Trophoblast cell (in vitro differentiated cells and primary cell): ENCODE results near the gene TBC1D19.

Experiments
- DNase-seq, 2 donors: peaks; one replicate each; pipeline ENCODE4 v3.0.0-alpha.2; 2016
- H2AFZ ChIP-seq: 2 replicates; pipeline ENCODE4 v1.6.1; 2013; ENCODE audit warnings: low read length, moderate library complexity, mild to moderate bottlenecking; ENCODE audit not compliant: insufficient read depth, poor library complexity
- H2AK5ac ChIP-seq: 2 replicates; pipeline ENCODE4 v1.6.1; 2013; ENCODE audit warnings: mild to moderate bottlenecking, low read length
- H2BK120ac ChIP-seq: 2 replicates; pipeline ENCODE4 v1.6.1; 2013; ENCODE audit warnings: low read length, mild to moderate bottlenecking, moderate library complexity; ENCODE audit not compliant: insufficient read depth, poor library complexity
- H2BK12ac ChIP-seq: 2 replicates; pipeline ENCODE4 v1.6.1; 2013; ENCODE audit warnings: mild to moderate bottlenecking, low read length, moderate library complexity
- H2BK5ac ChIP-seq: 2 replicates; pipeline ENCODE4 v1.6.1; 2013; ENCODE audit warnings: low read length, low read depth, moderate library complexity, mild to moderate bottlenecking; ENCODE audit not compliant: poor library complexity
- H3K14ac ChIP-seq: 2 replicates; pipeline ENCODE4 v1.6.1; 2013; ENCODE audit warnings: mild to moderate bottlenecking, low read length
- H3K18ac ChIP-seq: 2 replicates; pipeline ENCODE4 v1.6.1; 2013; ENCODE audit warnings: mild to moderate bottlenecking, low read length
- H3K23ac ChIP-seq: 2 replicates; pipeline ENCODE4 v1.6.1; 2013; ENCODE audit warnings: low read length
- H3K27ac ChIP-seq: 2 replicates; pipeline ENCODE4 v1.5.1; 2013; ENCODE audit warnings: low read depth, mild to moderate bottlenecking, inconsistent platforms, low read length, moderate library complexity
- H3K27me3 ChIP-seq: 2 replicates; pipeline ENCODE4 v1.6.1; 2013; ENCODE audit warnings: inconsistent platforms, mild to moderate bottlenecking, low read length, moderate library complexity; ENCODE audit not compliant: insufficient read depth
- H3K36me3 ChIP-seq, 2 experiments: 1 replicate in 1 of 2; 2 replicates in 1 of 2; pipeline ENCODE4 v1.6.1; 2013; ENCODE audit warnings: low read length in 2 of 2, mild to moderate bottlenecking in 2 of 2, moderate library complexity in 1 of 2; ENCODE audit not compliant: insufficient read depth in 2 of 2, control insufficient read depth in 1 of 2
- H3K4ac ChIP-seq: 2 replicates; pipeline ENCODE4 v1.6.1; 2013; ENCODE audit warnings: low read depth, mild to moderate bottlenecking, low read length, moderate library complexity
- H3K4me1 ChIP-seq, 2 experiments: 1 replicate in 1 of 2; 2 replicates in 1 of 2; pipeline ENCODE4 v1.6.1; 2013; ENCODE audit warnings: low read length in 2 of 2, mild to moderate bottlenecking in 2 of 2, moderate library complexity in 1 of 2; ENCODE audit not compliant: insufficient read depth in 2 of 2, control insufficient read depth in 1 of 2
- H3K4me2 ChIP-seq: 2 replicates; pipeline ENCODE4 v1.6.1; 2013; ENCODE audit warnings: inconsistent platforms, mild to moderate bottlenecking, low read length, moderate library complexity
- H3K4me3 ChIP-seq: 2 replicates; pipeline ENCODE4 v1.5.1; 2013; ENCODE audit warnings: mild to moderate bottlenecking, low read depth, low read length, inconsistent platforms
- H3K79me1 ChIP-seq: one replicate; pipeline ENCODE4 v1.6.1; 2013; ENCODE audit warnings: low read length
- H3K79me2 ChIP-seq: 2 replicates; pipeline ENCODE4 v1.6.1; 2013; ENCODE audit warnings: low read length, mild to moderate bottlenecking; ENCODE audit not compliant: control insufficient read depth, insufficient read depth, poor library complexity
- H3K9ac ChIP-seq: 2 replicates; pipeline ENCODE4 v1.6.1; 2013; ENCODE audit warnings: mild to moderate bottlenecking, low read length
- H3K9me3 ChIP-seq: 2 replicates; pipeline ENCODE4 v1.6.1; 2013; ENCODE audit warnings: low read depth, mild to moderate bottlenecking, control low read depth, inconsistent platforms, low read length; ENCODE audit not compliant: insufficient read depth
- H4K12ac ChIP-seq: 2 replicates; pipeline ENCODE4 v1.6.1; 2013; ENCODE audit warnings: low read depth, mild to moderate bottlenecking, low read length, moderate library complexity
- H4K8ac ChIP-seq: 2 replicates; pipeline ENCODE4 v1.6.1; 2013; ENCODE audit warnings: low read depth, mild to moderate bottlenecking, low read length, moderate library complexity
- H4K91ac ChIP-seq: one replicate; pipeline ENCODE4 v1.6.1; 2013; ENCODE audit warnings: low read depth, mild to moderate bottlenecking, low read length, moderate library complexity
- WGBS: extraction: QIAGEN DNeasy Blood & Tissue Kit; methylation state at CpG from one replicate; pipeline ENCODE4 v1.1.7; 2013; ENCODE audit warnings: missing lambda C conversion rate; ENCODE audit not compliant: insufficient read length, insufficient coverage; ENCODE audit errors: extremely low coverage; 5-methylcytosine and 5-hydroxymethylcytosine counted together

TBC1D19 gene

GRCh38 chr4:26570596-26570995, 13.3 kb upstream of the TBC1D19 start:
- Histone ChIP-seq H3K14ac (no peak overlapping the region), H4K12ac (no peak overlapping the region), H3K36me3 (no peaks in the 10 kb centered on the region), H4K8ac (no peak overlapping the region), H3K79me1 (peaks cover 5% of the 10 kb centered on the region), H3K18ac (no peak overlapping the region), H3K4me2 (no peak overlapping the region), H3K27me3 (no peaks in the 10 kb centered on the region), H3K79me2 (no peaks in the 10 kb centered on the region), H2BK12ac (no peak overlapping the region), H2BK5ac (no peak overlapping the region), H3K23ac (no peak overlapping the region), H3K4me1 (peaks cover 2 to 3% of the 10 kb centered on the region in 2 experiments), H3K9ac (no peak overlapping the region), H3K4ac (no peak overlapping the region), H3K27ac (no peak overlapping the region), H4K91ac (no peak overlapping the region), H2AK5ac (no peak overlapping the region), H2BK120ac (no peak overlapping the region), H2AFZ (no peak overlapping the region), H3K4me3 (no peak overlapping the region), H3K9me3 (no peaks in the 10 kb centered on the region)
- no CpG with 5 or more reads among the region's 3 CpGs for WGBS
- no peak for DNase-seq

GRCh38 chr4:26573389-26573794, 10.5 kb upstream of the TBC1D19 start:
- no peaks in the 10 kb centered on the region for H3K79me2 ChIP-seq

GRCh38 chr4:26574563-26574962, 9.3 kb upstream of the TBC1D19 start:
- Histone ChIP-seq H4K8ac (no peak overlapping the region), H2AFZ (no peak overlapping the region), H2BK120ac (no peak overlapping the region), H3K14ac (no peak overlapping the region), H3K4ac (no peak overlapping the region), H2AK5ac (no peak overlapping the region), H2BK5ac (no peak overlapping the region), H3K36me3 (no peaks in the 10 kb centered on the region), H3K79me2 (no peaks in the 10 kb centered on the region), H3K4me3 (no peak overlapping the region), H4K12ac (no peak overlapping the region), H3K79me1 (no peaks in the 10 kb centered on the region), H3K4me2 (no peak overlapping the region), H4K91ac (no peak overlapping the region), H3K9ac (no peak overlapping the region), H2BK12ac (no peak overlapping the region), H3K9me3 (no peaks in the 10 kb centered on the region), H3K23ac (no peak overlapping the region), H3K27ac (no peak overlapping the region), H3K27me3 (no peaks in the 10 kb centered on the region), H3K18ac (no peak overlapping the region), H3K4me1 (no peaks in the 10 kb centered on the region)
- WGBS: no CpG with 5 or more reads among the region's 1 CpG
- no peak for DNase-seq

More at GRCh38 chr4:26573389-26573794, 10.5 kb upstream of the TBC1D19 start:
- Histone ChIP-seq H3K4me2 (no peak overlapping the region), H3K4ac (no peak overlapping the region), H3K36me3 (no peaks in the 10 kb centered on the region), H3K27ac (no peak overlapping the region), H2BK12ac (no peak overlapping the region), H2AK5ac (no peak overlapping the region), H3K14ac (no peak overlapping the region), H3K4me1 (no peaks in the 10 kb centered on the region), H3K9me3 (no peaks in the 10 kb centered on the region), H4K12ac (no peak overlapping the region), H3K79me1 (no peaks in the 10 kb centered on the region), H3K27me3 (no peaks in the 10 kb centered on the region), H4K91ac (no peak overlapping the region), H2BK120ac (no peak overlapping the region), H3K18ac (no peak overlapping the region), H4K8ac (no peak overlapping the region), H3K4me3 (no peak overlapping the region), H2BK5ac (no peak overlapping the region), H2AFZ (no peak overlapping the region), H3K9ac (no peak overlapping the region), H3K23ac (no peak overlapping the region)
- WGBS: no CpG with 5 or more reads among the region's 1 CpG
- no peak for DNase-seq

DNA sequence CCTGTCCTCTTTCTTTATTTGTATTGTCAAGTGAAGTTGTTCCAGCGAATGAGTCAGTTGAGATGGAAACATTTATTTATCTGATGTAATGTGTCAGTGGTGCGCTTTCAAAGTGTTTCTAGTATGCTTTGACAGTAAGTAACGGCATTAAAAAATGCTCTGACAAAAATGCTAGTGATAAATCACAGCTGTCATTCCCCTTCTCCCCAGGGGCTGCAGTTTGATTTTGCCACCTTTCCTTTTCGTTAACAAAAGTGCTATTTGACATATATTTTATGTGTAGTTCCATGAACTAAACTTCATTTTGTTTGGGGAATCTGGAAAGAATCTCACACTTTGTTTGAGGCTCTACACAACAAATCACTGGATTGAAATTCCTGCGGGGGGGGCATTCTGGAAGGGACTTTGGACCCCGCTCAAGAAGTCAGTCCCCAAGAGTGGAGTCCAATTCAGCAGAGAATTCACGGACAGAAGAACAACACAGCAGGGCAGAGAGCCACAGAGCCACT, 7.6 kb upstream of the TBC1D19 start:
- H3K4me3 ChIP-seq: no peak overlapping the region
- no CpG with 5 or more reads among the region's 7 CpGs for WGBS
- no peak overlapping the region for H2BK5ac ChIP-seq
- no peaks in the 10 kb centered on the region for H3K36me3 ChIP-seq
- no peak overlapping the region for H4K91ac ChIP-seq
- no peak overlapping the region for H2BK120ac ChIP-seq
- H3K27ac ChIP-seq: no peak overlapping the region
- H3K4ac ChIP-seq: no peak overlapping the region
- H3K9ac ChIP-seq: no peak overlapping the region
- H3K4me1 ChIP-seq: no peaks in the 10 kb centered on the region
- H3K27me3 ChIP-seq: no peaks in the 10 kb centered on the region
- no peak overlapping the region for H2AK5ac ChIP-seq
- H3K9me3 ChIP-seq: no peaks in the 10 kb centered on the region
- H3K79me1 ChIP-seq: no peaks in the 10 kb centered on the region
- DNase-seq: peak in 1 of 2 donors; percentile 43
- no peak overlapping the region for H2BK12ac ChIP-seq
- H2AFZ ChIP-seq: no peak overlapping the region
- H4K8ac ChIP-seq: no peak overlapping the region
- H3K79me2 ChIP-seq: no peaks in the 10 kb centered on the region
- H3K23ac ChIP-seq: no peak overlapping the region
- H3K18ac ChIP-seq: no peak overlapping the region
- H3K14ac ChIP-seq: no peak overlapping the region
- H4K12ac ChIP-seq: no peak overlapping the region
- H3K4me2 ChIP-seq: no peak overlapping the region
